ENCODE measurements around the gene PTPRT. TPM values are rescaled to one million over a fixed set of nuclear protein-coding genes. Genes with fewer than 3 reads are reported as not detected.

PTPRT gene
- total and polyA plus RNA-seq, 10 of the 15 experiments (the other 5 are each of a cell fraction or from before 2014, with no cell fraction given) = not detected

DNA sequence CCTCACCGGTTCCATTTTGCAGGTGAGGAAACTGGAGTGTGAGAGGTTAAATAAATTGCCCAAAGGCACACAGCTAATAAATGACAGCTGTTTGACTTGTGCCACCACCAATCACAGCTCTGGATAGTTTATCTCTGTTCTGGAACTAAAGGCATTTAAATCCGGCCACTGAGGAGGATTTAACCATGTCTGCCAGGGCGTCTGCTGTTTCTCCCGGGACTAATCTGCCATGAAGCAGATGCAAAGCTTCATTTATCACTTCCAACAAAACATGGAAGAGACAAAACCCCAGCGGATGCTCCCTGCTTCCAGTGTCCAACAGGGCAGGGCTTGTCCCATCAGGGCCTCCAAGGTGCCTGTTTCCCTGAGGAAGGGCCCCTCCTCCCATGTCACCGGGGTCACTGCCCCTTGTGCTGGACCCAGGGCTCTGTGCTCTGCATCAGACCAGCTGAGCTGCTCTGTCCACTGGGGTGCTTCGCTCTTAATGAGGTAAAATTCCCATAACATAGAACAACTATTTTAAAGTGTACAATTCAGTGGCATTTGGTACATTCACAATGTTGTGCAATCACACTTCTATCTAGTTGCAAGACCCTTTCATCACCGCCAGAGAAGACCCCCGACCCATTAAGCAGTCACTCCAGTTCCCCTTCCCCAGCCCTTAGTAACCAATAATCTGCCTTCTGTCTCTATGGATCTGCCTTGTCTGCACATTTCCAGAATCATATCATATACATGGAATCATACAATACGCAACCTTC lies 244.3 kb downstream of the PTPRT start (continued):
- TF ChIP-seq NFXL1 (IDR thresholded peaks at IDR 0.05; ENCODE audit: borderline replicate concordance) (no peak), ZNF274 (IDR thresholded peaks at IDR 0.05; ENCODE audit: insufficient read depth, insufficient read length) (no peak), PML (IDR thresholded peaks at IDR 0.05; ENCODE audit: low read length) (no peak), NFIC (IDR thresholded peaks at IDR 0.05; ENCODE audit: low read depth, low read length) (no peak), MTA3 (IDR thresholded peaks at IDR 0.05; ENCODE audit: borderline replicate concordance, low read length) (no peak), SMARCA5 (IDR thresholded peaks at IDR 0.05) (no peak), DPF2 (IDR thresholded peaks at IDR 0.05) (no peak), SREBF1 (IDR thresholded peaks at IDR 0.05; ENCODE audit: low read length) (no peak), WRNIP1 (IDR thresholded peaks at IDR 0.05; ENCODE audit: borderline replicate concordance, low read depth, low read length) (no peak), NFYA (IDR thresholded peaks at IDR 0.05; ENCODE audit: borderline replicate concordance, low read depth, low read length) (no peak), EP300 (IDR thresholded peaks at IDR 0.05; ENCODE audit: borderline replicate concordance in 1 of 2, control insufficient read depth in 1 of 2, low read depth in 2 of 2, low read length in 2 of 2) (no peak), CBFB (IDR thresholded peaks at IDR 0.05; ENCODE audit: low read depth) (no peak)
- TF ChIP-seq, protein P1, sequence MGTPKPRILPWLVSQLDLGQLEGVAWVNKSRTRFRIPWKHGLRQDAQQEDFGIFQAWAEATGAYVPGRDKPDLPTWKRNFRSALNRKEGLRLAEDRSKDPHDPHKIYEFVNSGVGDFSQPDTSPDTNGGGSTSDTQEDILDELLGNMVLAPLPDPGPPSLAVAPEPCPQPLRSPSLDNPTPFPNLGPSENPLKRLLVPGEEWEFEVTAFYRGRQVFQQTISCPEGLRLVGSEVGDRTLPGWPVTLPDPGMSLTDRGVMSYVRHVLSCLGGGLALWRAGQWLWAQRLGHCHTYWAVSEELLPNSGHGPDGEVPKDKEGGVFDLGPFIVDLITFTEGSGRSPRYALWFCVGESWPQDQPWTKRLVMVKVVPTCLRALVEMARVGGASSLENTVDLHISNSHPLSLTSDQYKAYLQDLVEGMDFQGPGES (IDR thresholded peaks at IDR 0.05) = no peak
- TF ChIP-seq, protein P2, sequence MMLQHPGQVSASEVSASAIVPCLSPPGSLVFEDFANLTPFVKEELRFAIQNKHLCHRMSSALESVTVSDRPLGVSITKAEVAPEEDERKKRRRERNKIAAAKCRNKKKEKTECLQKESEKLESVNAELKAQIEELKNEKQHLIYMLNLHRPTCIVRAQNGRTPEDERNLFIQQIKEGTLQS (IDR thresholded peaks at IDR 0.05; ENCODE audit: borderline replicate concordance, extremely low read depth, low read depth, low read length) = no peak
